GM12878 (cell line): ENCODE measurements around the gene SLC13A3. TPM values are rescaled to one million over a fixed set of nuclear protein-coding genes. Genes with fewer than 3 reads are reported as not detected.

ENCODE experiments used
- ATAC-seq: fragments of 200-7000 bp; cut with Tn5 transposase; 3 replicates; pipeline ENCODE4 v1.9.1; 2020; ENCODE audit warnings: mild to moderate bottlenecking, moderate library complexity
- BruUV-seq: library from RNA; stranded (reverse); fragments of 400-500 nt; replicated peaks from 2 replicates; lab custom pipeline; 2021; lab: Mats Ljungman, UMichigan
- CTCF ChIA-PET: fragments of 300-600 bp; sonication (Branson Sonifier 250); formaldehyde crosslinking; extraction: SDS; loops from one replicate; lab custom pipeline; 2021; ENCODE audit warnings: inconsistent platforms; lab: Yijun Ruan, JAX
- POLR2A ChIA-PET: fragments of 350-600 bp; formaldehyde crosslinking; extraction: SDS; loops from one replicate; lab custom pipeline; 2021; ENCODE audit warnings: inconsistent platforms; lab: Charles Lee
- RAD21 ChIA-PET: fragments of 300-600 bp; sonication (Branson Sonifier 250); formaldehyde crosslinking; loops from one replicate; lab custom pipeline; 2023; ENCODE audit warnings: antibody characterized with exemption; ENCODE audit not compliant: unreplicated experiment; lab: Charles Lee
- SMC1A ChIA-PET: fragments of 300-600 bp; sonication (Branson Sonifier 250); formaldehyde crosslinking; loops from one replicate; lab custom pipeline; 2023; ENCODE audit not compliant: unreplicated experiment, uncharacterized antibody; lab: Charles Lee
- DNase-seq: peaks from one replicate; pipeline ENCODE4 v3.0.0-alpha.2; 2011; ENCODE audit warnings: low read depth, low spot score
- FAIRE-seq: peaks from 3 replicates; lab custom pipeline; 2011; peaks lifted over from hg19 to GRCh38; lab: Jason Lieb, UNC
- H2AFZ ChIP-seq: 2 replicates; pipeline ENCODE4 v1.6.0; 2011; ENCODE audit warnings: low read depth, low read length, control low read depth; ENCODE audit not compliant: control insufficient read depth
- H3K27ac ChIP-seq: 2 replicates; pipeline ENCODE4 v1.5.1; 2011; ENCODE audit warnings: control low read depth; ENCODE audit not compliant: control insufficient read depth, insufficient read depth
- H3K27me3 ChIP-seq, 2 experiments: replicated peaks in 1 of 2; 2 replicates each; pipeline versions ENCODE4 v1.6.0 to v1.6.1; 2011; ENCODE audit warnings: low read length in 1 of 2; ENCODE audit not compliant: control insufficient read depth in 2 of 2, insufficient read depth in 2 of 2
- H3K36me3 ChIP-seq, 2 experiments: 2 replicates each; pipeline ENCODE4 v1.5.1; 2011; ENCODE audit warnings: low read length in 1 of 2; ENCODE audit not compliant: control insufficient read depth in 2 of 2, insufficient read depth in 2 of 2
- H3K4me1 ChIP-seq: 2 replicates; pipeline ENCODE4 v1.6.1; 2011; ENCODE audit warnings: mild to moderate bottlenecking, low read length, moderate library complexity, mixed read lengths; ENCODE audit not compliant: control insufficient read depth, insufficient read depth
- H3K4me2 ChIP-seq: 2 replicates; pipeline ENCODE4 v1.6.0; 2011; ENCODE audit warnings: control low read depth; ENCODE audit not compliant: control insufficient read depth, insufficient read depth
- H3K4me3 ChIP-seq: fragments of 200-600 bp; sonication (generic); 2 replicates; pipeline ENCODE4 v1.5.1; 2016
- H3K79me2 ChIP-seq: 2 replicates; pipeline ENCODE4 v1.6.0; 2011; ENCODE audit warnings: low read length; ENCODE audit not compliant: control insufficient read depth, insufficient read depth
- H3K9ac ChIP-seq: 2 replicates; pipeline ENCODE4 v1.8.0; 2011; ENCODE audit warnings: low read length, control low read depth, mixed read lengths; ENCODE audit not compliant: control insufficient read depth, insufficient read depth
- H3K9me3 ChIP-seq: replicated peaks from 3 replicates; pipeline ENCODE4 v1.5.1; 2011; ENCODE audit warnings: mild to moderate bottlenecking, low read length; ENCODE audit not compliant: control insufficient read depth, insufficient read depth
- H4K20me1 ChIP-seq: 2 replicates; pipeline ENCODE4 v1.6.0; 2011; ENCODE audit not compliant: control insufficient read depth, insufficient read depth
- ATF7 ChIP-seq: fragments of 450-650 bp; IDR thresholded peaks from 2 replicates; pipeline ENCODE4 v1.6.1; 2016; ENCODE audit warnings: low read depth, mild to moderate bottlenecking
- CHD4 ChIP-seq: fragments of 200-600 bp; sonication (generic); IDR thresholded peaks from 2 replicates; pipeline ENCODE4 v1.6.1; 2016; ENCODE audit warnings: mild to moderate bottlenecking
- EGR1 ChIP-seq, 2 experiments: IDR thresholded peaks; 1 replicate in 1 of 2; 2 replicates in 1 of 2; pipeline ENCODE4 v1.6.1; 2011 to 2012; ENCODE audit warnings: low read depth in 2 of 2, low read length in 2 of 2, borderline replicate concordance in 1 of 2, mild to moderate bottlenecking in 1 of 2, moderate library complexity in 1 of 2
- IKZF1 ChIP-seq: fragments of 450-650 bp; conservative IDR thresholded peaks from 2 replicates; pipeline ENCODE4 v1.6.1; 2017; ENCODE audit warnings: antibody characterized with exemption, mild to moderate bottlenecking
- KDM1A ChIP-seq: fragments of 200-600 bp; sonication (generic); IDR thresholded peaks from 2 replicates; pipeline ENCODE4 v1.6.1; 2016; ENCODE audit warnings: borderline replicate concordance
- MEF2A ChIP-seq: IDR thresholded peaks from 2 replicates; pipeline ENCODE4 v1.6.1; 2011; ENCODE audit warnings: low read depth, mild to moderate bottlenecking, low read length, moderate library complexity; ENCODE audit not compliant: insufficient read depth
- RUNX3 ChIP-seq: IDR thresholded peaks from 2 replicates; pipeline ENCODE4 v1.6.1; 2012; ENCODE audit warnings: low read length, inconsistent platforms
- WRNIP1 ChIP-seq: IDR thresholded peaks from 2 replicates; pipeline ENCODE4 v1.6.1; 2011; ENCODE audit warnings: low read depth, low read length, improper control_type of control experiment, borderline replicate concordance
- ZNF384 ChIP-seq: IDR thresholded peaks from 2 replicates; pipeline ENCODE4 v1.6.1; 2012; ENCODE audit warnings: low read depth, mild to moderate bottlenecking, low read length, improper control_type of control experiment, borderline replicate concordance
- ZZZ3 ChIP-seq: IDR thresholded peaks from 2 replicates; pipeline ENCODE4 v1.6.1; 2011; ENCODE audit warnings: low read depth; ENCODE audit not compliant: control insufficient read depth, insufficient read length
- WGBS: methylation state at CpG from one replicate; pipeline ENCODE4 v1.1.6; 2016; ENCODE audit warnings: low lambda C conversion rate; ENCODE audit not compliant: insufficient replicate concordance, insufficient coverage; ENCODE audit errors: missing lambda C conversion rate; 5-methylcytosine and 5-hydroxymethylcytosine counted together
- in situ Hi-C: fragments of 300-500 bp; cut with MboI; formaldehyde crosslinking; loops from 9 replicates; pipeline ENCODE4 v1.14.3; 2018; ENCODE audit warnings: mixed read lengths
- intact Hi-C: fragments of 100-400 bp; cut with micrococcal nuclease; formaldehyde crosslinking; loops from one replicate; pipeline ENCODE4 v1.14.2; 2022; ENCODE audit not compliant: unreplicated experiment
- polyA plus RNA-seq, 11 experiments: library from polyadenylated mRNA; depleted of rRNA in 4 of 11; unstranded in 6 of 11; stranded (reverse) in 5 of 11; fragments of >200 nt; fragmentation: Nextera tagmentation in 4 of 11; fragmentation: Illumina TruSeq in 1 of 11; extraction: Ambion mirVana in 4 of 11; extraction: Trizol in 1 of 11; gene quantifications; 1 replicate in 1 of 11; 2 replicates in 10 of 11; pipeline versions ENCODE4 v1.2.1 to v1.2.3, GENCODE V29; 2011 to 2016; ENCODE audit warnings: inconsistent platforms in 2 of 11, missing spikeins in 2 of 11, low read depth in 1 of 11
- total RNA-seq, 4 experiments: library from RNA; depleted of rRNA in 3 of 4; stranded (reverse); fragments of >200 nt in 3 of 4; fragmentation: Illumina TruSeq in 1 of 4; extraction: Trizol in 1 of 4; gene quantifications; 2 replicates each; pipeline versions ENCODE4 v1.2.1 to v1.2.3, GENCODE V29; 2013 to 2021
- TF ChIP-seq, protein P1 (sequence below): IDR thresholded peaks from 2 replicates; pipeline ENCODE4 v1.6.1; 2011; ENCODE audit warnings: borderline replicate concordance, low read depth, mild to moderate bottlenecking, moderate library complexity, low read length; ENCODE audit not compliant: insufficient read depth, poor library complexity, severe bottlenecking

The SLC13A3 gene
- total and polyA plus RNA-seq, 10 of the 15 experiments (the other 5 are each of a cell fraction or from before 2014, with no cell fraction given) = 0.03 to 0.76 (median 0.07) TPM; not detected in 4

DNA sequence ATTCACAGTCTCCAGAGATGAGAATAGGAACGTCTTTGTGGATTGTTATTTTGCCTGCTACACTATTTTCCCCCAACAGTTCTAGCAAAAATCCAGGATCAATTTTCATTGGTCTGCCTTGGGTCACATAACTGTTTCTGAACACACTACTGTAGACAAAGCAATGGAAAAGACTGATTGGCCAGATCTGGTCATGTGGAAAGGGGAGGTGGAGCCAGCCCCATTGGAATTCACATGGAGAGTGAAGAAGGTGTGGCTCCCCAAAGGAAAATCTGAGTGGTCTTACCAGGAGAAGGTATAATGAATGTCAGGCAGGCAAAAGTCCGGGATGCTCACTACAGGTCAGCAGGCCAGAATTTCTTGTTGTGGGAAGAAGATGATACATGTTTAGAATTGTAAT lies 47.5 kb upstream of the SLC13A3 start (continued):
- TF ChIP-seq, protein P1, sequence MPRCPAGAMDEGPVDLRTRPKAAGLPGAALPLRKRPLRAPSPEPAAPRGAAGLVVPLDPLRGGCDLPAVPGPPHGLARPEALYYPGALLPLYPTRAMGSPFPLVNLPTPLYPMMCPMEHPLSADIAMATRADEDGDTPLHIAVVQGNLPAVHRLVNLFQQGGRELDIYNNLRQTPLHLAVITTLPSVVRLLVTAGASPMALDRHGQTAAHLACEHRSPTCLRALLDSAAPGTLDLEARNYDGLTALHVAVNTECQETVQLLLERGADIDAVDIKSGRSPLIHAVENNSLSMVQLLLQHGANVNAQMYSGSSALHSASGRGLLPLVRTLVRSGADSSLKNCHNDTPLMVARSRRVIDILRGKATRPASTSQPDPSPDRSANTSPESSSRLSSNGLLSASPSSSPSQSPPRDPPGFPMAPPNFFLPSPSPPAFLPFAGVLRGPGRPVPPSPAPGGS = no peak
- TF ChIP-seq CHD4 = no peak
- TF ChIP-seq IKZF1 = no peak
- no peak for TF ChIP-seq MEF2A
- TF ChIP-seq WRNIP1 = no peak
- TF ChIP-seq EGR1 (IDR thresholded peaks at IDR 0.05; ENCODE audit: borderline replicate concordance in 1 of 2, low read depth in 2 of 2, low read length in 2 of 2) = no peak
- no peak for TF ChIP-seq KDM1A
- TF ChIP-seq ATF7 = no peak

DNA sequence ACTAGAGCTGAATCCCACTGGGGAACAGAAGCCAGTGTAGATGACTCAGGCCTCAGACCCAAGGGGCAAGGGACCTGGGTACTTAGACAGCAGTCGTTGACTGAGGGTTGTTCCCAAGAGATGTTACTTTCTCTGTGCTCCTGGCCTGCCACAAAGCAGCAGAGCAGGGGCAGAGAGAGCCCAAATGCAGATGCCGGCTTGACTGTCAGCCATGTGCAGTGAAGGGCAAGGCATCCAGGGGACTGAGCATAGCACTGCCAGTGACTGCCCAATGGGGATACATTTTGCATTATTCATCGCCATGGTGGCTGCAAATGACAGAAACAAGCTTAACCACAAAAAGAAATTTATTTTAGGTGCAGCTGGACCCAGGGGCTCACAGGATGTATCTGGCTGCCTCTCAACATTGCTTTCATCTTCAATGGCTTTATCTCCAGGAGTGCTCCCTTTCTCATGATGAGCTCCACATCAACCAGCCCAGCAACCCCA lies 45.6 kb upstream of the SLC13A3 start:
- Histone ChIP-seq H2AFZ (no peak overlapping the region), H3K4me1 (no peaks in the 10 kb centered on the region; the same call in 1 of the 2 replicates), H3K36me3 (no peaks in the 10 kb centered on the region), H3K9me3 (no peaks in the 10 kb centered on the region; the same call in 1 of the 3 replicates), H3K4me2 (no peak overlapping the region), H4K20me1 (no peaks in the 10 kb centered on the region), H3K27ac (no peak overlapping the region), H3K4me3 (no peak overlapping the region), H3K79me2 (no peaks in the 10 kb centered on the region), H3K9ac (no peak overlapping the region), H3K27me3 (no peaks in the 10 kb centered on the region)
- in situ Hi-C loops = no loop called here
- ChIA-PET CTCF (interaction anchor here (0.7 to 2.9 kb wide), 3 partner anchors 11 to 670 kb away, joined by 3 to 10 read pairs (median 6); no protein-coding TSS in a partner anchor), SMC1A (interaction anchor here (1.8 kb wide), 1 partner anchor 9 kb away, joined by 4 read pairs; no protein-coding TSS in a partner anchor), POLR2A (no interaction called here), RAD21 (no interaction called here)
- 18% methylated on average over 3 of the region's 3 CpGs for WGBS
- BruUV-seq = no TSS peak
- DNase-seq (no peak), ATAC-seq (peak; percentile 37; the same call in 2 of the 3 replicates), FAIRE-seq (no peak)
- TF ChIP-seq RUNX3 (peak; percentile 28; the same call in 1 of the 2 replicates), ZZZ3 (no peak), ZNF384 (no peak)
- intact Hi-C loops = no loop called here
